Femur (tissue), 1 donor: ENCODE measurements around the gene TSPAN9.

ENCODE experiments used
- DNase-seq: peaks from one replicate; pipeline ENCODE4 v3.0.0-alpha.2; 2017

Gene TSPAN9

GRCh38 chr12:3280967-3281366, 203.8 kb downstream of the TSPAN9 start:
- no peak for DNase-seq

DNA sequence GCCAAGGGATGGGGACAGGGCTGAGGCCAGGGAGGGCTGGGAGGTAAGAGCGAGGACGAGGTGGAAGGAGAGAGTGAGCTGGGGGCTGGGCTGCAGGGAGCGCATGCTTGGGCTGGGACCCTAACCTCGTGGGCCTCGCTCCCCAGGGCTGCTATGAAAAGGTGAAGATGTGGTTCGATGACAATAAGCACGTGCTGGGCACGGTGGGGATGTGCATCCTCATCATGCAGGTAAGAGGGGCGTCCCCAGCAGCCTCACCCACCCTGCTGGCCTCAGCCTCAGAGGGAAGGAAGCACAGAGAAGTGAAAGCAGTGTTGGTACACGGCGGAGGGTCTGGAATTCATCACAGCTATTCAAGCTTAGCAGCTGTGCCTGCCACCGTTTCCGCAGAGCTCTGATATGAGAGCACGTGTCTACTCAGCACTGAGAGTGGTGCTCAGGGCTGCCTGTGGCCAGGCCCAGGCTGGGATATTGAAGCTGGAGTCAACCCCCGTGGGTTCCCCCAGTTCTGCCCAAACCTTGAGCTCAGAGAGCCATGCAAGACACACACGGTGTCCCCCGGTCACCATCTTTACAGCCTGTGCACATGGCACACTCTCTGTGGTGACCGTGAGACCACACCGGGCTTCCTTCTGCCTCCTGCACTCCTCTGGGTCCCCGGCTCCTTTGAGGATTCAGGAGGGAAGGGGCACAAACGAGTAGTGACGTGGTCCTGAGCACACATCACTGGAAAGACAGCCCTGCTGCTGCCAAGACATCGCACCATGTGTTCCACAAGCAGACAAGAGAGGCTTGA, 204.6 kb downstream of the TSPAN9 start:
- no peak for DNase-seq

GRCh38 chr12:3282384-3282670, 205.1 kb downstream of the TSPAN9 start:
- no peak for DNase-seq

- no peak for DNase-seq
These were observed 206.0 kb downstream of the TSPAN9 start for GRCh38 chr12:3283137-3283680.

GRCh38 chr12:3284405-3284804, 207.2 kb downstream of the TSPAN9 start:
- no peak for DNase-seq

DNA sequence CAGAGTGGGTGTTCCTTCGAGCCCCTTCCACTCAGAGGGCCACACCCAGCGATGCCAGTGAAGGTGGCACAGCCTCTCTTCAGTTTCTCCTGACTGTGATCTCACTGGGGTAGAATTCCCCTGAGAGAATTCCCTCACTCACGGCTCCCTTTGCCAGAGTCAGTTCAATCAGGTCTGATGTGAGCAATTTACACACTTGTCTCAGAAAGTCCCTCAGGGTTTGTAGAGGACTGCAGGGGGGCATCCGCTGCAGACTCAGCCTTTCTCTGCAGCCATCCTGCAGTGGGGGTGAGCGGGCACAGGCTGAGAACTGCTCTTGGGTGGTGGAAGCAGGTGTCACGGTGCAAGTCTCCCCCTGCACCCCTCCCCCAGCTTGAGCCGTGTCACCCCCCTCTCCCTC, 208.4 kb downstream of the TSPAN9 start:
- DNase-seq, result no peak

DNA sequence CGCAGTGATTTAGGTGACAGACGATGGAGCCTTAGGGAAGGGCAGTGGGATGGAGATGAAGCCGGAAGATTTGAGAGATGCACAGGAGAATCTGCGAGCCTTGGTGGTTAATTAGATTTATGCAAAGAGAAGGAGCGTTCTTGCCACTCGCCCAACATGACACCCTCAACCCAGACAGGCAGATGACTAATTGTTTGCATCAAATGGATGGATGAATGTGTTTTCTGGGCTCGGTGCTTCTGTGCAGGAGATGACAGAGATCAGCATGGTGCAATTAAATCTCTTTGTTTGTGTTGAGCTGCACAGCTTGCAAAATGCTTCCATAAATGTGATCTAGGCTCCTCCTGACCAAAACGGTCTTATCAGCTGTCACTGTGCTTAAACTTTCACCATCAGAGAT, 211.5 kb downstream of the TSPAN9 start:
- no peak for DNase-seq

DNA sequence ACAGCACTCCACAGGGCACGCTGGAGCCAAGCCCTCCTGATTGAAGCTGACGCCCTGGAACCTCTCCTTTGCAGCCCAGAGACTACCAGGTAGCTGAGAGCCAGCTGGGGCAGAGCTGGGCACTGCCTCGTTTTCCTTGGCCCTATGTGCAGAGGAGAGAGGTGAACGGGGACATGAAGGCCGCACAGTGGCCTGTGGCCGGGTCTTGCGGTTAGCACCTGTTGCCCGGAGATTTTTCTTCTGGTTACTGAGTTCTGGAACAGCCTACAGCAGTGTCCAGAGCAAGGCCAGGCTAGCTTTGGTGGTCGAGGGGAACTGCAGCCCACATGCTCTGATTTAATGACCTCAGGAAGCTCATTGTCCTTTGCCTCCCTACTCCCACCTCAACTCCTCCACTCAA, 212.5 kb downstream of the TSPAN9 start:
- DNase-seq, result no peak

- DNase-seq, result no peak
These were observed 214.8 kb downstream of the TSPAN9 start for GRCh38 chr12:3291939-3292338.

- DNase-seq, result no peak
These were observed 215.7 kb downstream of the TSPAN9 start for GRCh38 chr12:3292677-3293412.

DNA sequence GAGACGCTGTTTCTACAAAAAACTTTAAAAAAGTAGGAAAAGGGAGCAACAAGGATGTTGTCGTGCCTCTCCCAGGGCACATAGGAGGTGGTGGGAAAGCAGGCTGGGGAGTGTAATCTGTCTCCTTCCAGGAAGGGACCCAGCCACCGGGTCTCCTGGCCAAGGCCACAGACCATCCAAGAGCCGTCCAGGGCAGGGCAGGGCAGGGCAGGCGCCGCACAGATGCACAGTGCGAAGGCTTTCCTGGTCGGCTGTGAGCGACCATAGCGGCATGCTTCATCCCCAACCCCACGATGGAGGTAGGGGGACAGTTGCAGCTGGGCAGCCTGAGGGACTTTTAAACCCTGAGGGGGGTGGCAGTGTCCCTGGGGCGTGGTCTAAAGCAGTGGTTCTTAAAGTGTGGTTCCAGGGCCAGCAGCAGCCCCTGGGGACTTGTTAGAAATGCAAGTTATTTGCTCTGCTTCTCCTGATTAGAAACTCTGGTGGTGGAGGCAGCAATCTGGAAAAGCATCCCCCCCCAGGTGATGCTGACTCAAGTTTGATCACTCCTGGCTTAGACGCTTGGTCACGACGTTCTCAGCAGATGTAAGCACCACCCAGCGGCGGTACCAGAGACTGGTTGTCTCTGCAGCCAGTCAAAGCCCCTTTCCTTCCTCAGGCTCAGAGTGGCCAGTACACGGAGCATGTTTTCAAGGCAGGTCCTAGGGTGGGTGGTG, 216.4 kb downstream of the TSPAN9 start:
- DNase-seq, result no peak

- peak; percentile 62 for DNase-seq
These were observed 217.3 kb downstream of the TSPAN9 start for GRCh38 chr12:3294481-3294911.

DNA sequence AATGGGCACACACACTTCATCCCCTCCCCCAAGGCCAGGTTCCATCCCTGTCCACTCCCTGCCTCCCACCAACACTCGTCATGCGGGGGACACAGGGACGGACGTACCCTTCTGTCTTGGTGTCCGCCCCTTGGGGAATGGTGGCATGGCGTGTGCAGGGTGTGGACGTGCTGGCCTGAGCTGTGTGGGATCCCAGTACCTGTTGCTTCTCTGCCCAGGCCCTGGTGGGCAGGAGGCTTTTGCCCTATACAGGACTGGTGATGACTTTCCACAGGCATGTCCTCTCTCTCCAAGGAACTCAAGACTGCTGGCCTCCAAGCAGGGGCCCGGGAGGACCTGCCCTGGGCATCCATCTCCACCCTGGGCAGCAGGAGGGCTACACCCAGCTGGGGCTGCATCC, 218.0 kb downstream of the TSPAN9 start:
- DNase-seq, result no peak

DNA sequence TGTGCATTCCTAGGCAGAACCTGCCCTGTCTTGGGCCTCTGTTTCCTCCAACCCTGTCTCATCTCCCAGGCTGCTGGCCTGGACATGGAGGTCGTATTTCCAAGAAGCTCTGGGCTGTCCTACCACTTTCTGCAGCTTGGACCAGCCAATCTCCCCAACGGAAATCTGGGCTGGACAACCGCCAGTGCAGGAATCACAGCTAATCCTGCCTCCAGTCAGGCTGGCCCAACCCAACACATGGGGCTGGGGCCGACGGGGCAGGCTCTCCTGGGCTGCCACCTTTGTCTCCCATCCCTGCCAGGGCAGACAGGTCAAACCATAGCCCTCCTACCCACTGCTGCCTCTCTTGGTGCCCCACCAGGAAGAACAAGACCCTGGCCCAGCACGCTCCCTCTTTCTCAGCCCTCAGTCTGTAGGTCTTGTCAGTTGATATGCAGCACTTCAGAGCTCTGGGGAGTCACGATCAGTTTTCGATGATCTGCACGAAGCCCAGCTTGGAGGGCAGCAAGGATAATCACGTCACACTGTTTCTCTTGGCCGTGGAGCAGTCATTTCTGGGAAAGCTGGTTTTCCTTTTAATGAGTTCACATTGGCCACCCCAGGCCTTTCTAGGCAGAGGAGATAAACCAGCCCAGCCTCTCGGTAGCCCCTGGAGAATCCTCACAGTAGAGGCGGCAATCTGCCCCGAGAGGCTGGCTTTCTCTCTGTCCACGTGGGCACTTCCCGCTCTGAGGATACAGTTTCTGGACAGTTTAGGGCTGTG, 218.6 kb downstream of the TSPAN9 start:
- DNase-seq, result peak; percentile 83

- no peak for DNase-seq
These were observed 219.2 kb downstream of the TSPAN9 start for GRCh38 chr12:3296409-3296701.

DNA sequence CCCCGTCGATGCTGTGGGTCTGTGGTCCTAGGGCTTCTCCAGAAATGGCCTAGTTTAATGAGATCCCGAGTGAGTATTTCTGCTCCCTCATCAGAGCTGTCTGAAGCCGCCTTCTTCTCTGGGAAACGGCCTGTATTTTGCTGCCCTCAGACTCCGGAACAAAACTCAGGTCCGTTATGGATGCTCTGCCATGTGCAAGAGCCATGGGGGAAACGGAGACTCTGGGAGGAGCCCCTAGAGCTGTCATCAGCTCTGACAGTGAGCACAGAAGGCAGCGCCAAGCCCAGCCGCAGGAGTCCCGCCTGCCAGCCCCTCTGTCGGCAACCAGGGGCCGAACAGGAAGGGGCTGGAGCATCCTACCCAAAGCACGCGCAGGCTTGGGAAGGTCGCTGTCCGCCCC, 221.4 kb downstream of the TSPAN9 start:
- DNase-seq, result no peak

DNA sequence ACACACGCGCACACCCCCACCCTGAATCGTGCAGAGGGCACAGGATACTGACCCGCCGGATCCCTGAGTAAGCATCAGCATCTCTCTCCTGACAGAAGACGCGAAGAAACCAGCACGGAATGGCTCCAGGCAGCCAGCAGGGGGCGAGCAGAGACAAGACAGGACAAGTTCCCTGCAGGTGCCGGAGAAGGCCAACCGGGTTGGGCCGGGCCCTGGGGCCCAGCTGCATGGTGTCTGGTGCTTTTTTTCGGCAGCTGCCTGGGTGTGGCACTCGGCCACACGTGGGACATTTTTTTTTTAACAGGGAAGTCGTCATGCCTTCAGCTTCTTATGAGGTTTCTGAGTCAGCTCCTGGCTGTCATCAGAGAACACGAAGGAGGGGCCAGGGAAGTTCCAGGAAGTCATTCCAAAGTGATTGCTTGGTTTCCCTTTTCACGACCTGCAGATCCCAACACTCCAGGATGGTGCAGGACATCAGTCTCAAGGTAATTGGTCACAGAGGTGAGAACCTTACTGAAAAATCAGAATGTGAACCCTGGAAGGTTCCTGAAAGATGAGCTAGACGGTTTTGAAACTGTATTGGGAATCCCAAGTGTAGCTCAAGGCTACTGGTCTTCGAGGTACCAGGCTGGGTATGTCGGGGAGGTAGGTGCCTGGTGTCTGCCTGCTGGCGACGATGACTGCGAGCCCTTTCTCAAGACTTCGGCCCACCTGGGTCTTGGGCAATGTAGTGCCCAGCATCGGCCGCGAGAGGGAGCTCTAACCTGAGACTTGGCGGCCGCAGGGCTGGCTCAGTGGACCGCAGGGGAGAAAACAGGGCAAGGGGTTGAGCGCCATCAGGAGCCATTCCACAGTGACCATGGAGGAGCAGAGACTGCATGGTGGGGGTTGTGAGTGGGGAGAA, 223.0 kb downstream of the TSPAN9 start:
- DNase-seq, result peak; percentile 92

GRCh38 chr12:3300833-3301401, 223.7 kb downstream of the TSPAN9 start:
- DNase-seq, result no peak

DNA sequence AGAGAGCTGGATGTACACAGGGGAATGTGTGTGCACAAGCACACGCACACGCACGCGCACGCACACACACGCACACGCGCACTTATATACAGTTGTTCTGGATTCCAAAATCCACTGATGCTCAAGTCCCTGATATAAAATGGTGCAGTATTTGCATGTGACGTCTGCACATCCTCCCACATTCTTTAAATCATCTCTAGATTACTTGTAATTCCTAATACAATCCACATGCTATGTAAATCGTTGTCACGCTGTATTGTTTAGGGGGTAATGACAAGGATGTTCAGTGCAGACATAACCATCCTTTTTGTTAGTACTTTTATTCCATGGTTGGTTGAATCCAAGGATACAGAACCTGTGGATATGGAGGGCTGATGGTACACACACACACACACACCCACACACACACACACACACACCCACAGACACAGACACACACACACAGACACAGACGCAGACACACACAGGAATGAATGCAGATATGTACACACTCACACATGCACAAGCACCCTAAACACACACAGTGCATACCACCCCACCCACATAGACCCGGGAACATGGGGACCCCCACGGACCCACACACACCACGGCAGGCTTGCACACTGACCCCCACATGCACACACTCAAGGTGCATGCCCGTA, 225.3 kb downstream of the TSPAN9 start:
- DNase-seq, result no peak

DNA sequence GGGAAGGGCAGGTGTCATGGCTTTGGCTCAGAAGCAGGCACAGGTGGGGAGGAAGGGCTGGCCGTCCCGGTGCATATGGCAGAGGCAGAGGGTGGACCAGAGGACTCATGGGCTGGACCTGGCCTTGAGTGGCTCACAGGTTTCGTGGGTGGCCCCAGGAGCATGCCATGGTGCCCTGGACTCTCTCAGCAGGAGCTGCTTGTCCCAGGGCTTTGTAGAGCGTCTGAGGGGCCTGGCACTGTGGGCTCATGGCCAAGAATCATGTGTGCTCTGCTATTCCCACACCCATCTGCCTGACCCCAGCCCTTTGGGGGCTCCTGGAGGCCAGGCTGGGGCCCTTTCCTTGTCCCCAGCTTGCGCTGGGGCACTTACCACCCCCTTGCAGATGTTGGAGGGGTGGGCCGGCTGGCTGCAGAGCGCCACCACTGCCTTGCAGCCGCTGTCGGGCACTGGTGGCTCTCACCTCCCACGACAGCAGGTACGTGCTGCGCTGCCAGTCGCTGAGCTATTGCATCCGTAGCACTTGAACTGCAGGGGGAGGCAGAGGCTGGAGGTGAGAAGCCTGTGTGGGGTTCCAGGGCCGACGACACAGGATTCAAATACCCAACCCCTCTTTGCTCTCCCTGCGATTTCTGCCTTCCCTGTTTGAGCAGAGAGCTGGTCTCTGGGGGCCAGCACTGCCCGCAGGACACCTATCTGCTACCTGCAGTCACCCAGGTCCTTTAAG, 226.4 kb downstream of the TSPAN9 start:
- no peak for DNase-seq
